ENCODE data around the gene CLEC3A. TPM values are rescaled to one million over a fixed set of nuclear protein-coding genes. Genes with fewer than 3 reads are reported as not detected.

The CLEC3A gene
- total and polyA plus RNA-seq, 8 donors = 0.14 to 0.22 (median 0.17) TPM; not detected in 4

- Histone ChIP-seq H3K9me3 (no peaks in the 10 kb centered on the region), H3K36me3 (no peaks in the 10 kb centered on the region), H3K4me3 (no peak overlapping the region), H3K4me1 (no peaks in the 10 kb centered on the region), H3K27me3 (peaks cover 0 to 18% of the 10 kb centered on the region in 2 donors), H3K27ac (no peak overlapping the region)
- peak; percentile 55 to 73 for TF ChIP-seq CTCF (IDR thresholded peaks at IDR 0.05)
- ATAC-seq (peak; percentile 99), DNase-seq (peak; percentile 42 to 82 (median 74))
- intact Hi-C loops (cut with DNase I) = no loop called here
These were observed 19.3 kb upstream of the CLEC3A start for GRCh38 chr16:78002915-78003538.

- ATAC-seq = no peak
- TF ChIP-seq CTCF (IDR thresholded peaks at IDR 0.05) = no peak
- Histone ChIP-seq H3K4me3 (no peak overlapping the region), H3K9me3 (no peaks in the 10 kb centered on the region), H3K4me1 (no peaks in the 10 kb centered on the region), H3K27ac (no peak overlapping the region), H3K27me3 (peaks cover 0 to 18% of the 10 kb centered on the region in 2 donors), H3K36me3 (no peaks in the 10 kb centered on the region)
- intact Hi-C loops (cut with DNase I) = no loop called here
- DNase-seq = no peak
These were observed 17.8 kb upstream of the CLEC3A start for GRCh38 chr16:78004517-78004916.

GRCh38 chr16:78005881-78006280 lies 16.5 kb upstream of the CLEC3A start:
- ATAC-seq = no peak
- Histone ChIP-seq H3K4me3 (no peak overlapping the region), H3K9me3 (no peaks in the 10 kb centered on the region), H3K4me1 (no peaks in the 10 kb centered on the region), H3K27ac (no peak overlapping the region), H3K27me3 (peaks cover 0 to 18% of the 10 kb centered on the region in 2 donors), H3K36me3 (no peaks in the 10 kb centered on the region)
- DNase-seq = no peak
- TF ChIP-seq CTCF (IDR thresholded peaks at IDR 0.05) = no peak
- intact Hi-C loops (cut with DNase I) = no loop called here

- intact Hi-C loops (cut with DNase I) = no loop called here
- H3K36me3 ChIP-seq = no peaks in the 10 kb centered on the region
- H3K4me3 ChIP-seq = no peak overlapping the region
- no peaks in the 10 kb centered on the region for H3K4me1 ChIP-seq
- no peak for DNase-seq
- H3K27me3 ChIP-seq = peaks cover 0 to 23% of the 10 kb centered on the region in 2 donors
- no peak for TF ChIP-seq CTCF (IDR thresholded peaks at IDR 0.05)
- no peak overlapping the region for H3K27ac ChIP-seq
- no peaks in the 10 kb centered on the region for H3K9me3 ChIP-seq
- no peak for ATAC-seq
These were observed 15.2 kb upstream of the CLEC3A start for GRCh38 chr16:78007121-78007520.

- TF ChIP-seq CTCF (IDR thresholded peaks at IDR 0.05) = no peak
- Histone ChIP-seq H3K4me1 (no peaks in the 10 kb centered on the region), H3K27me3 (peaks cover 0 to 4% of the 10 kb centered on the region in 2 donors), H3K9me3 (no peaks in the 10 kb centered on the region), H3K27ac (no peak overlapping the region), H3K4me3 (no peak overlapping the region), H3K36me3 (no peaks in the 10 kb centered on the region)
- DNase-seq = no peak
- intact Hi-C loops (cut with DNase I) = no loop called here
- no peak for ATAC-seq
These were observed 1.8 kb downstream of the CLEC3A start for GRCh38 chr16:78024159-78024558.
